Breast epithelium (tissue), 3 donors: ENCODE results near the gene KLHL29.

Experiments used
- CTCF ChIP-seq, 3 donors: fragments of 450-650 bp; IDR thresholded peaks; one replicate each; pipeline ENCODE4 v1.5.1; 2016 to 2017; ENCODE audit warnings: antibody characterized with exemption in 3 of 3, mild to moderate bottlenecking in 3 of 3, moderate library complexity in 3 of 3
- POLR2A ChIP-seq: fragments of 450-650 bp; IDR thresholded peaks from one replicate; pipeline ENCODE4 v1.6.1; 2016; ENCODE audit warnings: antibody characterized with exemption, mild to moderate bottlenecking, moderate library complexity
- POLR2AphosphoS5 ChIP-seq, 3 donors: sonication (generic); formaldehyde crosslinking; IDR thresholded peaks; one replicate each; pipeline ENCODE4 v1.6.1; 2017; ENCODE audit warnings: antibody characterized with exemption in 3 of 3

GRCh38 chr2:23698721-23699579 is 314.0 kb downstream of the KLHL29 start:
- no peak for TF ChIP-seq CTCF (IDR thresholded peaks at IDR 0.05)
- TF ChIP-seq POLR2A: no peak
- TF ChIP-seq POLR2AphosphoS5 (IDR thresholded peaks at IDR 0.05): no peak
